ENCODE data around the gene DRAM1.

DNA sequence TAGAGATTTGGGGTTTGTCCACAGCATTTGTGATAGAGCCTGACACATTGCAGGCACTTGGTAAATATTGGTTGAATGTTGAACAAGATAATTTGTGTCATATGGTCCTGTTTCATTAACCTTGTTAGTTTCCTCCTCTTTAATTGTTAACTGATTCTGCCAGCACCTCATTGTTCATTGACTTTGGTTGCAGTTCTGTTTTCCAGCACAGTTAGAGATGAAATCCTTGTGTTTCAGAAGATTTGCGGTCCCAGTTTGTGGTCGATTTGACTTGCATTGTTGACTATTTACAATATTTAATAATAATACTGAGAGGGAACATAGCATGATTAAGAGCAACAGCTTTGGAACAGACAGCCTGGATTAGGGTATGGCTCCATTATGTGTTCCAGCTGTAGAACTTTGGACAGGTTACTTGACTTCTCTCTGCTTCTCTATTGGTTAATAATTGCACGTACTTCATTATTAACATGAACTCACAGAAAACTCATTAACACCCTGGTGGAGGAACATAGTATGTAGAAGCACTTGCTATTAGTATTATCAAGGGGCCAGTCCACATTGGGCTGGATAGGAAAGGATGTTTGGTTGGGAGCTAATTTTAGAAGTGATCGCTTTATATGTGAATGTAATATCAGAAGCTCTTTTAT, 8.7 kb downstream of the DRAM1 start:
- TF ChIP-seq CREM (CRISPR knock-in tag; IDR thresholded peaks at IDR 0.05) (no peak), ETV6 (CRISPR knock-in tag; IDR thresholded peaks at IDR 0.05) (no peak)
- TF ChIP-seq, protein P1, sequence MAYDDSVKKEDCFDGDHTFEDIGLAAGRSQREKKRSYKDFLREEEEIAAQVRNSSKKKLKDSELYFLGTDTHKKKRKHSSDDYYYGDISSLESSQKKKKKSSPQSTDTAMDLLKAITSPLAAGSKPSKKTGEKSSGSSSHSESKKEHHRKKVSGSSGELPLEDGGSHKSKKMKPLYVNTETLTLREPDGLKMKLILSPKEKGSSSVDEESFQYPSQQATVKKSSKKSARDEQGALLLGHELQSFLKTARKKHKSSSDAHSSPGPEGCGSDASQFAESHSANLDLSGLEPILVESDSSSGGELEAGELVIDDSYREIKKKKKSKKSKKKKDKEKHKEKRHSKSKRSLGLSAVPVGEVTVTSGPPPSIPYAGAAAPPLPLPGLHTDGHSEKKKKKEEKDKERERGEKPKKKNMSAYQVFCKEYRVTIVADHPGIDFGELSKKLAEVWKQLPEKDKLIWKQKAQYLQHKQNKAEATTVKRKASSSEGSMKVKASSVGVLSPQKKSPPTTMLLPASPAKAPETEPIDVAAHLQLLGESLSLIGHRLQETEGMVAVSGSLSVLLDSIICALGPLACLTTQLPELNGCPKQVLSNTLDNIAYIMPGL (CRISPR knock-in tag; IDR thresholded peaks at IDR 0.05): no peak
- TF ChIP-seq, protein P2, sequence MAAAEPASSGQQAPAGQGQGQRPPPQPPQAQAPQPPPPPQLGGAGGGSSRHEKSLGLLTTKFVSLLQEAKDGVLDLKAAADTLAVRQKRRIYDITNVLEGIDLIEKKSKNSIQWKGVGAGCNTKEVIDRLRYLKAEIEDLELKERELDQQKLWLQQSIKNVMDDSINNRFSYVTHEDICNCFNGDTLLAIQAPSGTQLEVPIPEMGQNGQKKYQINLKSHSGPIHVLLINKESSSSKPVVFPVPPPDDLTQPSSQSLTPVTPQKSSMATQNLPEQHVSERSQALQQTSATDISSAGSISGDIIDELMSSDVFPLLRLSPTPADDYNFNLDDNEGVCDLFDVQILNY (CRISPR knock-in tag; IDR thresholded peaks at IDR 0.05): no peak
- TF ChIP-seq, protein P3, sequence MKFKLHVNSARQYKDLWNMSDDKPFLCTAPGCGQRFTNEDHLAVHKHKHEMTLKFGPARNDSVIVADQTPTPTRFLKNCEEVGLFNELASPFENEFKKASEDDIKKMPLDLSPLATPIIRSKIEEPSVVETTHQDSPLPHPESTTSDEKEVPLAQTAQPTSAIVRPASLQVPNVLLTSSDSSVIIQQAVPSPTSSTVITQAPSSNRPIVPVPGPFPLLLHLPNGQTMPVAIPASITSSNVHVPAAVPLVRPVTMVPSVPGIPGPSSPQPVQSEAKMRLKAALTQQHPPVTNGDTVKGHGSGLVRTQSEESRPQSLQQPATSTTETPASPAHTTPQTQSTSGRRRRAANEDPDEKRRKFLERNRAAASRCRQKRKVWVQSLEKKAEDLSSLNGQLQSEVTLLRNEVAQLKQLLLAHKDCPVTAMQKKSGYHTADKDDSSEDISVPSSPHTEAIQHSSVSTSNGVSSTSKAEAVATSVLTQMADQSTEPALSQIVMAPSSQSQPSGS (CRISPR knock-in tag; IDR thresholded peaks at IDR 0.05; ENCODE audit: borderline replicate concordance, low read depth): no peak

Measured in WTC11 (cell line).